Activated CD8-positive, alpha-beta memory T cell treated with anti-CD3 and anti-CD28 coated beads for 36 hours (primary cell): Measurements from ENCODE around the gene LRRC8C. TPM values are rescaled to one million over a fixed set of nuclear protein-coding genes. Genes with fewer than 3 reads are reported as not detected.

ENCODE experiments used
- CTCF ChIA-PET: fragments of 350-600 bp; sonication (Branson Sonifier 250); formaldehyde crosslinking; loops from one replicate; lab custom pipeline; 2021; ENCODE audit warnings: antibody characterized with exemption; lab: Charles Lee
- POLR2A ChIA-PET: fragments of 350-600 bp; sonication (Branson Sonifier 250); formaldehyde crosslinking; loops from one replicate; lab custom pipeline; 2021; ENCODE audit warnings: antibody characterized with exemption; lab: Charles Lee
- total RNA-seq, 2 experiments: library from RNA; stranded (reverse); gene quantifications; one replicate each; pipeline ENCODE4 v1.2.3, GENCODE V29; 2021

LRRC8C gene
- total RNA-seq, 2 experiments from 2014 or later, result 50.5 to 55.2 TPM

- CTCF ChIA-PET, result interaction anchor here (1.2 to 1.5 kb wide), 4 partner anchors 9 to 140 kb away, joined by 3 to 5 read pairs (median 4); partner anchors contain the start of gene LRRC8C
- POLR2A ChIA-PET, result interaction anchor here (1.0 kb wide), 1 partner anchor 15 kb away, joined by 5 read pairs; no protein-coding TSS in a partner anchor
Measured at GRCh38 chr1:89622895-89623294, 10.0 kb upstream of the LRRC8C start.

GRCh38 chr1:89624314-89624713 lies 8.6 kb upstream of the LRRC8C start:
- POLR2A ChIA-PET, result interaction anchor here (0.6 kb wide), 1 partner anchor 43 kb away, joined by 14 read pairs; no protein-coding TSS in a partner anchor
- CTCF ChIA-PET, result interaction anchor here (1.0 to 1.4 kb wide), 3 partner anchors 81 to 141 kb away, joined by 3 to 6 read pairs (median 3); no protein-coding TSS in a partner anchor

GRCh38 chr1:89624715-89625323 lies 8.1 kb upstream of the LRRC8C start:
- POLR2A ChIA-PET, result interaction anchor here (0.6 kb wide), 1 partner anchor 44 kb away, joined by 14 read pairs; no protein-coding TSS in a partner anchor
- CTCF ChIA-PET, result interaction anchor here (1.0 kb wide), 2 partner anchors 81 to 141 kb away, joined by 3 to 6 read pairs; no protein-coding TSS in a partner anchor

- ChIA-PET POLR2A (interaction anchor here (0.7 to 1.0 kb wide), 4 partner anchors 16 to 67 kb away, joined by 3 to 4 read pairs (median 3); no protein-coding TSS in a partner anchor), CTCF (interaction anchor here (0.6 to 1.3 kb wide), 5 partner anchors 8 to 136 kb away, joined by 3 to 6 read pairs (median 3); no protein-coding TSS in a partner anchor)
Measured at GRCh38 chr1:89627596-89627962, 5.3 kb upstream of the LRRC8C start.

- ChIA-PET POLR2A (interaction anchor here (0.9 to 1.2 kb wide), 2 partner anchors 26 to 134 kb away, joined by 3 to 4 read pairs; no protein-coding TSS in a partner anchor), CTCF (interaction anchor here (1.1 to 5.6 kb wide), 2 partner anchors 40 to 134 kb away, joined by 3 to 40 read pairs; no protein-coding TSS in a partner anchor)
Measured at GRCh38 chr1:89629146-89629545, 3.8 kb upstream of the LRRC8C start.

- POLR2A ChIA-PET, result interaction anchor here (0.9 to 1.2 kb wide), 2 partner anchors 26 to 134 kb away, joined by 3 to 4 read pairs; no protein-coding TSS in a partner anchor
- CTCF ChIA-PET, result interaction anchor here (0.9 to 5.6 kb wide), 2 partner anchors 80 to 133 kb away, joined by 3 to 40 read pairs; no protein-coding TSS in a partner anchor
Measured at GRCh38 chr1:89629600-89629999, 3.3 kb upstream of the LRRC8C start.

- CTCF ChIA-PET, result interaction anchor here (0.9 to 5.6 kb wide), 3 partner anchors 21 to 133 kb away, joined by 3 to 40 read pairs (median 3); no protein-coding TSS in a partner anchor
- POLR2A ChIA-PET, result interaction anchor here (1.2 kb wide), 1 partner anchor 133 kb away, joined by 3 read pairs; no protein-coding TSS in a partner anchor
Measured at GRCh38 chr1:89630048-89630447, 2.9 kb upstream of the LRRC8C start.

GRCh38 chr1:89631816-89632656 lies 884 bp upstream of the LRRC8C start:
- CTCF ChIA-PET, result interaction anchor here (0.5 to 5.6 kb wide), 7 partner anchors 9 to 131 kb away, joined by 3 to 40 read pairs (median 3); no protein-coding TSS in a partner anchor
- POLR2A ChIA-PET, result interaction anchor here (0.8 to 1.5 kb wide), 6 partner anchors 15 to 131 kb away, joined by 3 to 5 read pairs (median 3); no protein-coding TSS in a partner anchor

GRCh38 chr1:89633248-89633799 lies 404 bp downstream of the LRRC8C start:
- CTCF ChIA-PET, result interaction anchor here (0.6 to 5.6 kb wide), 9 partner anchors 10 to 147 kb away, joined by 3 to 40 read pairs (median 3); no protein-coding TSS in a partner anchor
- POLR2A ChIA-PET, result interaction anchor here (0.6 to 1.7 kb wide), 8 partner anchors 22 to 148 kb away, joined by 3 to 8 read pairs (median 4); partner anchors contain the start of gene LRRC8B

GRCh38 chr1:89633800-89634625 lies 1.1 kb downstream of the LRRC8C start:
- ChIA-PET POLR2A (interaction anchor here (0.6 to 1.7 kb wide), 5 partner anchors 25 to 147 kb away, joined by 3 to 8 read pairs (median 6); partner anchors contain the start of gene LRRC8B), CTCF (interaction anchor here (1.0 to 5.6 kb wide), 6 partner anchors 24 to 147 kb away, joined by 3 to 40 read pairs (median 6); no protein-coding TSS in a partner anchor)

GRCh38 chr1:89635825-89636815 lies 3.2 kb downstream of the LRRC8C start:
- POLR2A ChIA-PET, result interaction anchor here (0.9 to 1.5 kb wide), 5 partner anchors 27 to 127 kb away, joined by 3 to 10 read pairs (median 4); no protein-coding TSS in a partner anchor
- CTCF ChIA-PET, result interaction anchor here (0.5 to 3.8 kb wide), 10 partner anchors 9 to 1863 kb away, joined by 3 to 21 read pairs (median 4); no protein-coding TSS in a partner anchor

- POLR2A ChIA-PET, result interaction anchor here (1.0 kb wide), 1 partner anchor 119 kb away, joined by 3 read pairs; no protein-coding TSS in a partner anchor
- CTCF ChIA-PET, result interaction anchor here (1.2 to 2.3 kb wide), 2 partner anchors 20 to 122 kb away, joined by 3 to 9 read pairs; no protein-coding TSS in a partner anchor
Measured at GRCh38 chr1:89637496-89637895, 4.6 kb downstream of the LRRC8C start.

GRCh38 chr1:89640440-89640839 lies 7.5 kb downstream of the LRRC8C start:
- ChIA-PET CTCF (interaction anchor here (1.3 kb wide), 1 partner anchor 122 kb away, joined by 3 read pairs; no protein-coding TSS in a partner anchor), POLR2A (no interaction called here)

GRCh38 chr1:89641781-89642180 lies 8.9 kb downstream of the LRRC8C start:
- ChIA-PET CTCF (interaction anchor here (1.1 kb wide), 1 partner anchor 18 kb away, joined by 3 read pairs; no protein-coding TSS in a partner anchor), POLR2A (interaction anchor here (0.6 kb wide), 1 partner anchor 9 kb away, joined by 3 read pairs; no protein-coding TSS in a partner anchor)

GRCh38 chr1:89643577-89643976 lies 10.7 kb downstream of the LRRC8C start:
- POLR2A ChIA-PET, result no interaction called here
- CTCF ChIA-PET, result interaction anchor here (0.7 kb wide), 1 partner anchor 13 kb away, joined by 3 read pairs; no protein-coding TSS in a partner anchor
